ENCODE data around the gene DESI2.

DNA sequence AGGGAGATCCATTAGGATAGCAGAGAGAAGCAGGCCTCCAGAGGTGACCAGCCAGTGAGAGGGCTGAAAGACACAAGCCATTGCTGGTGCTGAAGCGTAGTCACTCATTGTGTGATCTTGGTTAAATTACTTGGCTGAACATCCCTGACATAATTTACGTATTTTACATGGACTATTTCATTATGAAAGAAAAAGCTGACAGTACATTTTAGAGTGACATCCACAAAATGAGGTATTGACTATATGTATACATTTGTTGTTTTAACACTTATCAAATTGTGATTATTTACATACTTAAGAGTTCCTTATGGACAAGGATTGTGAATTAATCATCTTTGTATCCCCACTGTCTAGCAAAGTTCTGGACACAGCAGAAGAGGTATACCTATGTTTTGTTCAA is 14.9 kb downstream of the DESI2 start:
- no peak for TF ChIP-seq POLR2A (IDR thresholded peaks at IDR 0.05)
- TF ChIP-seq, protein P1, sequence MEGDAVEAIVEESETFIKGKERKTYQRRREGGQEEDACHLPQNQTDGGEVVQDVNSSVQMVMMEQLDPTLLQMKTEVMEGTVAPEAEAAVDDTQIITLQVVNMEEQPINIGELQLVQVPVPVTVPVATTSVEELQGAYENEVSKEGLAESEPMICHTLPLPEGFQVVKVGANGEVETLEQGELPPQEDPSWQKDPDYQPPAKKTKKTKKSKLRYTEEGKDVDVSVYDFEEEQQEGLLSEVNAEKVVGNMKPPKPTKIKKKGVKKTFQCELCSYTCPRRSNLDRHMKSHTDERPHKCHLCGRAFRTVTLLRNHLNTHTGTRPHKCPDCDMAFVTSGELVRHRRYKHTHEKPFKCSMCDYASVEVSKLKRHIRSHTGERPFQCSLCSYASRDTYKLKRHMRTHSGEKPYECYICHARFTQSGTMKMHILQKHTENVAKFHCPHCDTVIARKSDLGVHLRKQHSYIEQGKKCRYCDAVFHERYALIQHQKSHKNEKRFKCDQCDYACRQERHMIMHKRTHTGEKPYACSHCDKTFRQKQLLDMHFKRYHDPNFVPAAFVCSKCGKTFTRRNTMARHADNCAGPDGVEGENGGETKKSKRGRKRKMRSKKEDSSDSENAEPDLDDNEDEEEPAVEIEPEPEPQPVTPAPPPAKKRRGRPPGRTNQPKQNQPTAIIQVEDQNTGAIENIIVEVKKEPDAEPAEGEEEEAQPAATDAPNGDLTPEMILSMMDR (IDR thresholded peaks at IDR 0.05) = no peak
